Measurements from ENCODE around the gene PPHLN1. TPM values are rescaled to one million over a fixed set of nuclear protein-coding genes. Genes with fewer than 3 reads are reported as not detected.

Gene PPHLN1, protein sequence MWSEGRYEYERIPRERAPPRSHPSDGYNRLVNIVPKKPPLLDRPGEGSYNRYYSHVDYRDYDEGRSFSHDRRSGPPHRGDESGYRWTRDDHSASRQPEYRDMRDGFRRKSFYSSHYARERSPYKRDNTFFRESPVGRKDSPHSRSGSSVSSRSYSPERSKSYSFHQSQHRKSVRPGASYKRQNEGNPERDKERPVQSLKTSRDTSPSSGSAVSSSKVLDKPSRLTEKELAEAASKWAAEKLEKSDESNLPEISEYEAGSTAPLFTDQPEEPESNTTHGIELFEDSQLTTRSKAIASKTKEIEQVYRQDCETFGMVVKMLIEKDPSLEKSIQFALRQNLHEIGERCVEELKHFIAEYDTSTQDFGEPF
- total RNA-seq (2022; extraction: Qiagen RNA extraction) = 48.7 to 72.5 TPM (median 52.4 TPM) in 5 replicates

DNA sequence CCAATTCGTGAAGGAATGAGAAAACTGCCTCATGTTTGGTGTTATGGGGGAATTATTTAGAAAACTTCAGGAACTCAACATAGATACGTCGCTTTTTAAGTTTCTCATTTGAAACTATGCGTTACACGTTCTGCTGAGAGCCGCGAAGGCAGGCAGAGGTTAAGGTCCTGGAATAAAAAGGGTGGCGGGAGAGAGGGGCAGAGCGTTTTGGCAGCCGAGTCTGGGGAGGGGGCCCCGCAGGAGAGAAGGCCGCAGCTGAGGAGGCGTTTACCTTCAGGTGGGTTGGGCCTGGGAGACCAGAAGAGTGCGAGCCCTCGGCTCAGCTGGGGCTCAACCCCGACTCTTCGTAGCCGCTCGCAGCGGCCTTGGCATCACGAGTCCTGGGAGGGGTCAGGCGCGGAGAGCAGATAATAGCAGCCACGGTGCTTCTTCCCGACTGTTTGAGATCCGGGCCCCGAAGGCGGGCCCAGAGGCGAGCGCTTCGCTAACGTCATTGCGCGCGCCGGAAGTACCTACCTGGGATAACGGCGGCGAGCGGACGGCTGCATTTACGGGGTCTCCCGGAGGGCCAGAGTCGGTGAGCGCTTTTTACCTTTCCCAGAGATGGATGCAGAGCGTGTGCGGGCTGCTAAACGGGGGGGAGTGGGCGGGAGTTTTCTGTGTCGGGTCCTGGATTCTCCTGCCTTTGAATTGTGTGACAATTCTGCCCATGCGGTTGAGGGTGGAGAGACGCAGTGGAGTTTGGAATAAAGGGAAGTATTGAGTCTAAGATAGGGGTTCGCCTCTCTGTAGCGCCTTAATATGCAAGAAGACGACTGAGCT lies at the start of gene PPHLN1, which contains the start of gene ZCRB1:
PPHLN1 (plus strand) TSS at position 515 of the 822 bp plus-strand sequence. CDS start 9,736 bp downstream, outside the sequence.
ZCRB1 (minus strand) TSS at position 442 of the 822 bp plus-strand sequence. CDS start 1,992 bp downstream, outside the sequence.

Other genes with a start within 250 kb of the PPHLN1 start
- gene GXYLT1, start 181.3 kb upstream of the PPHLN1 start, total RNA-seq (2022; extraction: Qiagen RNA extraction) = 12.2 to 14.6 TPM (median 13.7 TPM) in 5 replicates
- 20.3 to 25.9 TPM (median 23.2 TPM) in 5 replicates for gene YAF2, start 87.9 kb upstream of the PPHLN1 start, total RNA-seq (2022; extraction: Qiagen RNA extraction)
- 55.9 to 67.6 TPM (median 59.1 TPM) in 5 replicates for gene ZCRB1, start 73 bp upstream of the PPHLN1 start, total RNA-seq (2022; extraction: Qiagen RNA extraction)